DMS 273 treated with DMSO at 0.1 percent for 48 hours (cell line): ENCODE results near the gene DNAAF9.
"Not testable (repeated sequence)": the region's sequence is repeated elsewhere in the genome, so short reads cannot be mapped to it uniquely, and the experiment has no call there.

Source experiments
- DNase-seq: peaks from one replicate; lab custom pipeline; 2025; lab: John Stamatoyannopoulos, UW

Gene DNAAF9

DNA sequence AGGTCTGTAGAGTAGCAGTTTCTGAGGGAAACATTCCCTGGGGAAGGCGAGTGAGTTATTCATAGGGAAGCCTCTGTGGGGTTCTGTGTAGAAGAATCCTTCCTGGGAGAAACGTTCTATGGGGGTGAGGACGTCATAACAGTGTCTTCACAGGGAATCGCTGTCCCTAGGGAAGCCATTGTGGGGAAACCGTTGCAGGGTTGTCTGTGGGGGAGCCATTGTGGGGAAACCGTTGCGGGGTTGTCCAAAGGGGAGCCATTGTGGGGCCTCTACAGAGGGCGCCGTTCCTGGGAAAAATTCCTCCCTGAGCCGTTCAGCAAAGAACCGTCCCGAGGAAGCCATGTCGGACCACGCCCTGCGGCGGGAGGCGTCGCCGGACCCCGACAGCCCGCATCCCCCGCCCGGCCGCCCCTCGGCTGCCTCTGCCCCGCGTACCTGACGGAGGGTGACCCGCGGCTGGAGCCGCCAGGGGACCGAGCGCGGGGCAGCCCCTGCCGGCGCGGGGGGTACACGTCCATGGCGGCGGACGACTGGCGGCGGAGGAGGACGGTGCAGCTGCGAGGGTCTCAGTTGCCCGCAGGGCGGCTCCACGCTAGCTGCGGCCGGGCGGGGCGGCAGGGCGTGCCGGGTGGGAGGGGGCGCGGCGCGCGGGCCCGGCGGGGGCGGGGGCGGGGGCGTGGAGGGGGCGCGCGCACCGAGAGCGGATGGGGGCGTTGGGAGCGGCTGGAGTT is at the start of gene DNAAF9:
TSS of gene DNAAF9 (minus strand) at position 630 of the 731 bp plus-strand sequence. CDS start at position 518, 112 bp downstream.
- peak; percentile 5 for DNase-seq

DNA sequence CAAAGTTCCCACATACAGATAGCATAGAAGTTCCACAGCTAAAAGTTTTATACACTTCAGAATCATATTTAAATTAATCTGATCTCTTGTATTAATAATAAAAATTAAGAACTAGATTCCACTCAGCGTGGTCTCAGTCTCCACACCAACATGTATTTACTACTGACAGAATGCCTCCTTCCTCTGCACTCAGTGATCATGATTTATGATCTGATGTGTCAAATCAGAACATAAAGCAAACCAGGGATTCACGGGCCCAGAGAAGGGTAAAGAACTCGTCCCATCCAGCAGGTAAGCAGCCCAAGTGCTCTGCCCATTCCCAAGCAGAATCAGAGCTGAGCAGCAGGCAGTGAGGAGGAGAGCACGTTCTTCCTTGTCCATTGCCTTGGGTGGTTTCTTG is 49.2 kb upstream of the DNAAF9 start:
- no peak for DNase-seq

DNA sequence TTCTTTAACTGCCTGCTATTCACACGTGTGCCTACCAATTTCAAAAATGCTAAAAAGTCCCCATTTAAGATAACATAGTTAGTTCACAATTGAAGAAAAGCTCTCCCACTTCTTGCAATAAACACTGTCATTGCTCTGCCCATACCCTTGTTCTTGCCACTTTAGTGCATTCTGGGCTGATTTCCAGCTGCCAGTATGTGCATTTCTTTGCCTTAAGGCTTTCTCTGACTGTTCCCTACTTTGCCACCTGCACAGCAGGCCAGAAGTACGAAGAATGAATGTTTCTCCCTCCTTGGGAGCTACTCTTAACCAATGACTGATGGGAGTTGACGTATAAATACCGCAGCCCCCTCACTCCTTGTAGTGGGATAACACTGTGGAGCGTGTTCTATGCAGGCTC is 47.4 kb upstream of the DNAAF9 start:
- no peak for DNase-seq

DNA sequence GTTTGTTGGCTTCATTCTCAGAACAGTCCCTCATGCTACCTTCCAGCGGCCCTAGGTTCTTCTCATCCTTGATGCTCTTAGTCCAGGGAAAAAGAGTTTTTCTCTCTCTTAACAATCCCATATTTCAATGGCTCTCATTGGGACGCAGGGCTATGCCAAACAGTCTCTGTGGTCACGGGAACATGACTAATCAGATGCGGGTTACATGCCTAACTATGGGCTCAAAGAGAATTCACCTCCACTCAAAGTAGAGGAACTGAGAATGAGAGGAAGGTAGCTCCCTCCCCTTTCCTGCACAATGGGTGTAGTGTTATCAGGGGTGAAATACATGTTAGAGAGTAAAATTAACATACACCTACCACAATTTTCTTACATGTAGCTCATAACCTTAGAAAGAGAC is 45.2 kb upstream of the DNAAF9 start:
- DNase-seq, result no peak

DNA sequence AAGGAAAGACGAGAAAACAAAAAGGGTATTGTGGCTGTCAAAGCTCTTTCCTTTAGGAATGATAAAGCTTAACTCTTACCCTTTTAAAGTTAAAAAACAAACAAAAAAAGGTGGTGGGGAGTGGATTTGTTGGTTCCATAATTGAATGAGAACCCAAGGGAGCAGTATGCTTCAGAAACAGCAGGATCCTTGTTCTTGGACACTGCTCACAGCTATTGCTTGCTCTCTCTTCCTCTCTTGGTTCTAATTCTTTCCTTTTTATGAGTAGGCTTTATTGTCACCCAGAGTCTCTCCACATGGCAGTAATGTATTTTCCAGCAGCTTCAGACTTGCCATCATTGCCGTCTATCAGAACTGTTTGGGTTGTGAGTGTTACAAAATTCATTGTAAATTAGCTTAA is 44.7 kb upstream of the DNAAF9 start:
- DNase-seq, result no peak

DNA sequence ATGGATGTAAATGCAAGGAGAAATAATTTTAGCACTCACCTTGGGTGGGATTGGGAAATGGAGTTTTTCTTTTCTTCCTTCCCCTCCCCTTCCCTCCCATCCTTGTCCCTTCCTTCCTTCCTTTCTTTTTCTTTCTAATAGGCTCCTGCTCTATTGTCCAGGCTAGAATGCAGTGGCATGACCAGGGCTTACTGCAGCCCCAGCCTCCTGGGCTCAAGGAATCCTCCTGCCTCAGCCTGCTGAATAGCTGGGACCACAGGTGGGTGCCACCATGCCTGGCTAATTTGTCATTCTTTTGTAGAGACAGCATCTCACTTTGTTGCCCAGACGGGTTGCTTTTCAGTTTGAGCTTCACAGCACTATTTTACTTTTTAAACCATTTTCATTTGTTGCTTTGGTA is 41.9 kb upstream of the DNAAF9 start:
- DNase-seq, result no peak

DNA sequence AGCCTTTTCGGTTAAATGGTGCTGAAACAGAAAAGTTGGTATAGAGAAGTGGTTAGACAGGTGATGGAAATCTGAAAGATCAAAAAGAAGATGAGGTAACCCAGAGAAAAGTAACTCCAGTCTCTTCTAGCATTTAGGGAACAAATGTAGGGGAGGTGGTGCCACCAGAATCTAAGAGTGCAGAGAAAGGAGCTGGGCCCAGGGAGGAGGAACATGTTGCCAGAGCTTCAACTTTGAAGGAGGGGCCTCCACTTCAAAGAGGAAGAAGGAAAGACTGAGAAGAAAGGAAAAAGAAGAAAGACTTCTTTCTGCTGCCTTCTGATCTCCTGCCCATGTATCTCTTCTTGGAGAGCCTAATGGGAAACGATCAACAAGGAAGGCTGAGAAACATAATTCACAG is 39.9 kb upstream of the DNAAF9 start:
- no peak for DNase-seq

DNA sequence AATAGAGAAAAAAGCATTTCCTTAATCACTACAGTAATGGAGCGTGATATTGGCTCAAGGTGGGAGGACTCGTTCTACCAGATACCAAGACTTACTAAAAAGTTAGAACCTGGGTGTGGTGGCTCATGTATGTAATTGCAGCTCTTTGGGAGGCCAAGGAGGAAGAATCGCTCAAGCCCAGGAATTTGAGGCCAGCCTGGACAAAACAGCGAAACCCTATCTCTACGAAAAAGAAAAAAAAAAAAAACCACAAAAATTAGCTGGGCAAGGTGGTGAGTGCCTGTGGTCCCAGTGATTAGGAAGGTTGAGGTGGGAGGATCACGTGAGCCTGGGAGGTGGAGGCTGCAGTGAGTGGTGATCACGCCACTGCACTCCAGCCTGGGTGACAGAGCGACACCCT is 39.3 kb upstream of the DNAAF9 start:
- no peak for DNase-seq

DNA sequence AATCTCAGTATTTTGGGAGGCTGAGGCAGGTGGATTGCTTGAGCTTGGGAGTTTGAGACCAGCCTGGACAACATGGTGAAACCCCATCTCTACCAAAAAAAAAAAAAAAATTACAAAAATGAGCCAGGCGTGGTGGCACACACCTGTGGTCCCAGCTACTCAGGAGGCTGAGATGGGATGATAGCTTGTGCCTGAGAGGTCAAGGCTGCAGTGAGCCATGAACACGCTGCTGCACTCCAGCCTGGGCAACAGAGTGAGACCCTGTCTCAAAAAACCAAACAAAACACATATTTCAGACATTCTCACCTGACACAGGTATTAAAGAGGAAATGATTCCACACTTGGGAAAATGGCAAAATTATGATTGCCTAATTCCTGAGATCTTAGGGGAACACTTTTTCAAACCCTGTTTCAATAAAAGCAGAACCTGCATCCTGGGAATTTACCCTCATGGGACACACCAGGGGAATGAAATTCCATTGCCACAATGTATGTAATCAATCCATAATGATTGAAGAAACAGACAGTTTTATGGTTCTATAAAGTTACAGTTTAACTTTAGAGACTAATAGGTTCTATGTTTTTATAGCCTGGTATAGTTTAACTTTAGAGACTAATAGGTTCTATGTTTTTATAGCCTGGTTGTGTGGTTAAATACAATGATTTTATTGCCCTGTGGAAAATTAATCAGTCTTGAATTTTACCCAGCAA is 29.6 kb upstream of the DNAAF9 start:
- no peak for DNase-seq

DNA sequence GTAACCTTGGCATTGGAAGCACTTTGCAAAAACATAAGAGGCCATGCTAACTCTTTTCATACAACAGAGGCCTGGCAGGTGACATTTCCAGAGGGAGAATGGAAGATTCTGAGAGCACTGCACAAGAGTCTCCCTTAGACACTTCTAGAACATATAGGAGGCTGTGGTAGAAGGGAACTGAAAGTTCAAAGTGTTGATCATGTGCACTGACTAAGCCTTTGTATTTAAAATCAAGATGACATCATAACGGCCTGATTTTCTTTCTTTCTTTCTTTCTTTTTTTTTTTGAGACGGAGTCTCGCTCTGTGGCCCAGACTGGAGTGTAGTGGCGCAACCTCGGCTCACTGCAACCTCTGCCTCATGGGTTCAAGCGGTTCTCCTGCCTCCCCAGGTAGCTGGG is 26.8 kb upstream of the DNAAF9 start:
- DNase-seq, result no peak

DNA sequence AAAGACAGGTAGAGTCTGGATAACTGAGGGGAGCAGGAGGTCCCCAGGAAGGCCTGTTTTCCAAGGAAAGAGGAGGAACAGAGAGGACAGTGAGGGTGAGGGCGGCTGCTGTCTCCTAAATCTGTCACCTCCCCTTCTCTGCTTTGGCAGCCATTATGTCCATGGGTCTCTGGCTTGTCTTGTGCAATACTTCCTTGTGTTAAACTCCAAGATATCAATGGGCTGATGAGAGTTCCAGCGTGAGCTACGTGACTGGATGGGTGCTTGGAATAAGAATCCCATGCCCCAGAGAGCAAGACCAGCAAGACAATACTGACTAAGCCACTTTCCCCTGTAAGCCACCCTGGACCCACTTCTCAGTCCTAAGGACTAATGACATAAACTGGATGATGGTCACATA is 26.3 kb upstream of the DNAAF9 start:
- no peak for DNase-seq

DNA sequence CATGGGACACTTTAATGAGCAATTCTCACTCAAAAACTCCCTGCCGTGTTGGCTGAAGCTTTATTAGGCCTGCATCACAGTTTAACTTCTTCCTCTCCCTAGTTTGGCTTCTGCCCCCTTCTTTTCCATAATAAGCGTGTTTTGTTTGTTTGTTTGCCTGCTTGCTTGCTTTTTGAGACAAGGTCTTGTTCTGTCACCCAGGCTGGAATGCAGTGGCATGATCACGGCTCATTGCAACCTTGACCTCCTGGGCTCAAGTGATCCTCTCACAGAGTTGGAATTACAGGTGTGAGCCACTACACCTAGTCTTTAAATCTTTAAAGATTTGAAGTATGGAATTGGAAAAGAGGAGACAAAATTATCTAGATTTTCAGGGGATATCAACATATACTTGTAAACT is 25.4 kb upstream of the DNAAF9 start:
- no peak for DNase-seq

DNA sequence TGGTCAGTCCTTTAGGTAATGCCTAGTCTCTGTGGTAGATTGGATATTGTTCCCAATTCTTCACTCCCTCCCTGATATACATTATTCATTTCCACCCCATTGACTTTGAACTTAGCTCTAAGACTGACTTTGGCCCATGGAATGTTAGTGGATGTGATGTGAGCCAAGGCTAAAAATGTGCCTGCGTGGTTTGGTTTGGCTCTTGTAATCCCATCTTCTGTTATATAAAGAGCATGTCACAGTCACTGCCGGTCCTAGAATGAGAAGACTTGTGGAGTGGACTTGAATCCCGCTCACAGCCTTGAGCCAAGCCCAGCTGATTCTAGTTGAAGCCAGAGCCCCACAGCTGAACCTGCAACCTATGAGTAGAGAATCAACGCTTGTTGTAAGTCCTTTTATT is 23.6 kb upstream of the DNAAF9 start:
- DNase-seq, result no peak

DNA sequence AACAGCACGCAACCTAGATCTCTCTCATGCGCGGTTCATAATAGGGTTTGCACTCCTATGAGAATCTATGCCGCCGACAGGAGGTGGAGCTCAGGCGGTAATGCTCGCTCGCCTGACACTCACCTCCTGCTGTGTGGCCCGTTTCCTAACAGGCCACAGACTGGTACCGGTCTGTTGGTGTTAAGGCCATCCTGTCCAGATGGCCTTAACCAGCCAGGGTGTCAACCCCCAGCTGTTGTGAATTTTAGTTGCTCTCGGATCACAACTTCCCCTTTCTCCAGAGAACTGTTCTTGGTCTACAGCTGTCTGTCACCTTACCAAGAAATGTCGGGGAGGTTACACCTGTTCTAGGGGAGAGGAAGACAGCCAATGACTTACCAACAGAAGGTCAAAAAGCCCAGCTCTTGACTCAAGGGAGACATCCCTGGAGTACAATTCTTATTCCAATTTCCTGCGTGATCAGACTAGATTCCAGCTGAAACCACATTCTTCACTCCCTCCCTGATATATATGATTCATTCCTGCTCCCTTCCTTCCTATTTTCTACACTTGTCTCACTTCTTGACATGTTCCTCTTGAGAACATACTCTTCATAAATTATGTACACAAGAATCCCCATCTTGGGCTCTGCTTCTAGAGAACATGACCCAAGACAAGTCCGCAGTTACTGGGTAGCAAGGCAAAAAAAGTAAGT is 23.1 kb upstream of the DNAAF9 start:
- DNase-seq, result no peak

DNA sequence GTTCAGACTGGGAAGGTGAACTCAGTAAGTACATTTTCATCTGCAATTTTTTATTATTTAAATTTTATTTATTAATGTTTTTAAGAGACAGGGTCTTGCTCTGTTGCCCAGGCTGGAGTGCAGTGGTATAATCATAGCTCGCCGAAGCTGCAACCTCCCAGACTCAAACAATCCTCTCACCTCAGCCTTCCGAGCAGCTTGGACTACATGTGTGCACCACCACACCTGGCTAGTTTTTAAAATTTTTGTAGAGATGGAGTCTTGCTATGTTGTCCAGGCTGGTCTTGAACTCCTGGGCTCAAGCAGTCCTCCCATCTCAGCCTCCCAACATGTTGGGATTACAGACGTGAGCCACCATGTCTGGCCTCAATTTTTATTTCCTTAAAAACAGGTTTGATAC is 19.3 kb upstream of the DNAAF9 start:
- not testable (repeated sequence) for DNase-seq

DNA sequence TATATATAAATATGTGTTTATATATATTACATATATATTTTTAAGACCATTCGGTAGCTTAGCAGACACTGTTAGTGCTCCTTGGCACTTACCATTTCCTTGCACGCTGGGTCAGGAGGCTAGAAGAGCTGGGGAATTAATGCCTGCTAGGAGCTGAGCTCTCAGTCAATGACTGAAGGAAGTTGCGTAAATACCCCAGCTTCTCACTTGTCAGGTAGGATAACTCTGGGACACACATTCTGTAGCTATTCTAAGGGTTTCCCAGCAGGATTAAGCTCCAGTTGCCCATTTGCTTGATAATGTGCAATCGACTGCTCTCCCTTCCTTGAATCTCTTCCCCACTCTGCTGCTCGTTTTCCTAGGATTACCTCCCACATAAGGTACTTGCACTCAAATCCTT is 15.7 kb upstream of the DNAAF9 start:
- no peak for DNase-seq

DNA sequence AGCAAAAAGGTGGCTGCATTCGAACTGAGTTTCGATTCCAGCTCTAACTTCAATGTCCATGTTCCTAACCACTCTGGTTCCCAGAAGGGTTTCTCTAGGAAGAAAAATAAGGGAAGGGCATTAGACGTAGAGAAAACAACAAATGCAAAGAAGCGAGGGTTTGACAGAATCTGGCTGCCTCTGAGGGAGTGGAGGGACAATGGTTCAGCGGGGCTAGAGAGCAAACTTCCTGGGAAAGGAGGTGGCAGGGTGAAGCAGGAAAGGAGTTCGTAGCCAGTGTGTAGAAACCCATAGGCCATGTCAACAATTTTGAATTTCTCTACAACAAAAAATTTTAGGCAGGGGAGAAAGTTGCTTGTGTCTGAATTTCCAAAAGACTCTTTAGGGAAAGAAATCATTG is 14.5 kb upstream of the DNAAF9 start:
- no peak for DNase-seq

DNA sequence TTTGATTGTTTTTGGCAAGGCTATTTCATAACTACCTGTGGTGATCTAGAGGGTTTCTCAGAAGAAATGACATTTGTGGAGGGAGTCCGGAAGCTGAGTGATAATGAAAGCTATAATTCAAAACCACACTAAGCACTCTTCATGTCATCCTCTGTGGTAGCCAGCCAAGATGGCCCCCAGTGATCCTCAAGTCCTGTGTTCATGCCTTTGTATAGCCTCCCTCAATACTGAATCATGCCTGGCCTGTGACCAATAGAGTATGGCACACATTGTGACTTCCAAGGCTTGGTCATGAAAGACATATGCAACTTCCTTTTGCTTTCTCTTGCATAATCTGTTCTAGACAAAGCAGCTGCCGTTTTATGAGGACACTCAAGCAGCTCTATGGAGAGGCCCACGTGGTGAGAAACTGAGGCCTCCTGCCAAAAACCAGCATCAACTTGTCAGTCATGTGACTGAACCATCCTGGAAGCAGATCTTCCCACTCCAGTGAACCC is 12.8 kb upstream of the DNAAF9 start:
- DNase-seq, result no peak

DNA sequence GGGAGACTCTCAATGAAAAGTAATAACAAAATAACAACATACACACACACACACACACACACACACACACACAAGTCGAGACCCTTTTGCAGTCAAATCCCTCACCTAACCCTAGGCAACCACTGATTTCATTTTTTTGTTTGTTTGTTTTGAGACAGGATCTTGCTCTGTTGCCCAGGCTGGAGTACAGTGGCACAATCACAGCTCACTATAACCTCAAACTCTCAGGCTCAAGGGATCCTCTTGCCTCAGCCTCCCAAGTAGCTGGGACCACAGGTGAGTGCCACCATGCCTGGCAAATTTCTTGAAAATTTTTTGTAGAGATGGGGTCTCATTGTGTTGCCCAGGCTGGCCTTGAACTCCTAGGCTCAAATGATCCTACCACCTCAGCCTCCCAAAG is 10.7 kb upstream of the DNAAF9 start:
- not testable (repeated sequence) for DNase-seq

DNA sequence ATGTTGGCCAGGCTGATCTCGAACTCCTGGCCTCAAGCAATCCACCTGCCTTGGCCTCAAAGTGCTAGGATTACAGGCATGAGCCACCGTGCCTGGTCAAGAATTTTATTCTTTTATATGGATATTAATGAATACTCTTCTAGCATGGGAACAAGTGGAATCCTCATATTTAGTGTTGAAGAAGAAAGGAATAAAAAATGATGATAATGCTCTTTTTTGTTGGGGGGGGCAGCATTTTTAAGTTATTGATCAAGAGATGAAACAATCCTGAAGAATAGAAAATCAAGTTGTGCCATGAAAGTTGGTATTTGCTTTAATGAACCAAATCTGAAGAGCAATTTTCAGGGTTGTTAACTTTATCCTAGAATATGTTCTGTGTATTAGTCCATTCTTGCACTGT is 6.7 kb upstream of the DNAAF9 start:
- no peak for DNase-seq

DNA sequence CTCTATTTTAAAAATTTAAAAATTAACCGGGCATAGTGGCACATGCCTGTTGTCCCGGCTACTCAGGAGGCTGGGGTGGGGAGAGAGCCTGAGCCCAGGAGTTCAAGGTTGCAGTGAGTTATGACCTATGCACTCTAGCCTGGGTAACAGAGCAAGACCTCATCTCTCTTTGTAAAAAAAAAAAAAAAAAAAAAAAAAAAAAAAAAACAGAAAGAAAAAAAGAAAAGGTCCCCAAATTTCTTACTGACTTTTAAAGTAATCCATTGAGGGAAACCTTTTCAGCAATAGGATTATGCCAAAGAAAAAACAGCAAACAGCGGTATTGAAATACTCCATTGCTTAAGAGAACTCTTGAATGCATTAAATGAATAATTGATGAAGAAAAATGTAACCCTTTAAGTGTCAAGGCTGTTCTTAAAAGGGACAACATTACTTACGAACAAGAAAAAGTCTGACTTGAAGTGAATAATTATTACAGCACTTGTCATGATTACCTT is 6.0 kb upstream of the DNAAF9 start:
- no peak for DNase-seq

DNA sequence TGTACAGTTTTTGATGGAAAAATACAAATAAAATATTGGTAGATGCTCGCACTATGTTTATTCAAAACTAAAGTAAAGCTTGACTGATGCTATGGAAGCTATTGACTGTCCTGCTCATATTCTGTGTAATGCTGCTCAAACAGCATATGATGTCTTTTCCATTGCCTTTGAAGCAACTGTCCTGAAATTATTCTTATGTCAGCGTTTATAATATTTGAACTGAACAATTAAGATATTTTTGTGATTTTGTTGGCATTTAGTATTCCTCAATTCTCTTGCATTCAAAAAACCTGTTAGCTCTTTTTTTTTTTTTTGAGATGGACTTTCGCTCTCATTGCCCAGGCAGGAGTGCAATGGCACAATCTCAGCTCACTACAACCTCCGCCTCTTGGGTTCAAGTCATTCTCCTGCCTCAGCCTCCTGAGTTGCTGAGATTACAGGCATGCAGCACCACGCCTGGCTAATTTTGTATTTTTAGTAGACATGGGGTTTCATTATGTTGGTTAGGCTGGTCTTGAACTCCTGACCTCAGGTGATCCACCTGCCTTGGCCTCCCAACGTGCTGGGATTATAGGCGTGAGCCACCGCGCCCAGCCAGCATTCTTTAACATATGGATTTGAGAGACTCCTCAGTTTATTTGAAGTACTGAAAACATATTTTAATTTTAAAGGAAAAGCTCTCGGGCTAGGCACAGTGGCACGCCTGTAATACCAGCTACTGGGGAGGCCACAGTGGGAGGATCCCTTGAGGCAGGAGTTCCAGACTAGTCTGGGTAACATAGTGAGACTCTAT is 5.3 kb upstream of the DNAAF9 start:
- no peak for DNase-seq
